Lung (tissue), 12 donors: ENCODE data around the gene ZBTB7B. TPM values are rescaled to one million over a fixed set of nuclear protein-coding genes. Genes with fewer than 3 reads are reported as not detected.

Experiments used
- ATAC-seq: fragments of 200-7000 bp; cut with Tn5 transposase; one replicate; pipeline ENCODE4 v1.9.1; 2020; ENCODE audit warnings: moderate number of reproducible peaks; ENCODE audit not compliant: insufficient read depth, low FRiP score
- DNase-seq, 3 donors: peaks; one replicate each; pipeline ENCODE4 v3.0.0-alpha.2; 2013 to 2017
- H3K27ac ChIP-seq, 2 donors: one replicate each; pipeline ENCODE4 v1.5.1; 2013; ENCODE audit warnings: mild to moderate bottlenecking in 2 of 2, moderate library complexity in 2 of 2, control low read depth in 1 of 2, inconsistent platforms in 1 of 2, low read depth in 1 of 2, low read length in 1 of 2
- H3K27me3 ChIP-seq, 3 donors: one replicate each; pipeline ENCODE4 v1.5.1; 2013; ENCODE audit warnings: low read length in 2 of 3; ENCODE audit not compliant: control insufficient read depth in 3 of 3, insufficient read depth in 3 of 3
- H3K36me3 ChIP-seq, 4 donors: one replicate each; pipeline ENCODE4 v1.5.1; 2013; ENCODE audit warnings: low read length in 4 of 4, mild to moderate bottlenecking in 1 of 4, moderate library complexity in 1 of 4; ENCODE audit not compliant: control insufficient read depth in 4 of 4, insufficient read depth in 4 of 4
- H3K4me1 ChIP-seq, 5 donors: one replicate each; pipeline ENCODE4 v1.5.1; 2013; ENCODE audit warnings: low read length in 5 of 5, mild to moderate bottlenecking in 2 of 5, moderate library complexity in 1 of 5; ENCODE audit not compliant: control insufficient read depth in 5 of 5, insufficient read depth in 5 of 5
- H3K4me3 ChIP-seq: one replicate; pipeline ENCODE4 v1.5.1; 2013; ENCODE audit warnings: mild to moderate bottlenecking, control low read depth, moderate library complexity
- H3K9ac ChIP-seq, 2 donors: one replicate each; pipeline ENCODE4 v1.5.1; 2013; ENCODE audit warnings: low read length in 2 of 2, control low read depth in 1 of 2; ENCODE audit not compliant: insufficient read depth in 1 of 2
- H3K9me3 ChIP-seq, 4 donors: one replicate each; pipeline ENCODE4 v1.5.1; 2013; ENCODE audit warnings: low read length in 3 of 4, mild to moderate bottlenecking in 1 of 4, moderate library complexity in 1 of 4; ENCODE audit not compliant: control insufficient read depth in 4 of 4, insufficient read depth in 3 of 4
- WGBS, 2 donors: extraction: QIAGEN DNeasy Blood & Tissue Kit; methylation state at CpG; one replicate each; pipeline ENCODE4 v1.1.7; 2013; 5-methylcytosine and 5-hydroxymethylcytosine counted together
- polyA plus RNA-seq, 2 donors: library from polyadenylated mRNA; stranded (reverse); fragments of 200-250 nt; gene quantifications; one replicate each; pipeline ENCODE4 v1.2.1, GENCODE V29; 2013
- total RNA-seq, 2 donors: library from RNA; depleted of rRNA in 1 of 2; stranded (reverse); fragments of >200 nt in 1 of 2; gene quantifications; one replicate each; pipeline ENCODE4 v1.2.1, GENCODE V29; 2014 to 2021
- TF ChIP-seq, protein P1 (sequence below): IDR thresholded peaks from 2 replicates; pipeline ENCODE4 v1.5.1; 2012; ENCODE audit warnings: mild to moderate bottlenecking; ENCODE audit errors: control extremely low read depth, extremely low read depth
- donor health status: control.
- donor health status: control.
- donor health status: Bipolar disorder and iron deficiency.
- donor health status: healthy.
- donor health status: DM: yes; HTN: yes; CAD: no.

Gene ZBTB7B
- total and polyA plus RNA-seq, 4 donors: 41.9 to 83.3 (median 55.2) TPM

DNA sequence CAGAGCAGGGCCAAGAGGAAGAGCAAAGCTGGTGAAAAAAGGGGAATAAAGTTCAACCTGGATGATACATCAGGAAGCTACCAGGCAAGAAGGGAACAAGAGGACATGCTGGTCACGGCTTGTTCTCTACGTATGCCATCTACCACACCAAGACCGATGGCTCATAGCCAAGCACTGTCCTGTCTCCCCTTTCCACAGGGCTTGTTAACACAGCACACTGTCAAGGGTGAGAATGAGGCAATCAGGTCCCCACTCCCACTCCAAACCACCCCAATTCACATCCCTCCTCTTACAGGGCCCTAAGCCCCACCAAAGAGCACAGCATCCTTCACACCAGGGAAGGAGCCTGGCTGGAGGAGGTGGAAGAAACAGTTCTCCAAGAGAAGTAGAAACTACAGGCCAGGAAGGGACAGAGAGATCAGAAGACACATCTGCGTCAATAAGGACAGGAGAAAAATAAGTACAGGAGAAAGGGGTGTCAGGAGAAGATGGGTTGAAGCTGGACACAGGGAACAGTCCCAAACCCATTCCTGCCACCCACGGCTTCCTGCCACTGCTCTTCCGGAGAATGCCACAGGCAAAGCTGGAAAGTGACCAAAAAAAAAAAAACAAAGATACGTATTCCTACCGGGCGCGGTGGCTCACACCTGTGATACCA is 31.1 kb upstream of the ZBTB7B start:
- 33 to 60% methylated on average over 10 of the region's 10 CpGs for WGBS, 2 donors
- no peak for DNase-seq
- ATAC-seq: no peak
- Histone ChIP-seq H3K36me3 (peaks cover 8 to 23% (median 17%) of the 10 kb centered on the region in 4 donors), H3K4me1 (peaks cover 5 to 59% (median 27%) of the 10 kb centered on the region in 5 donors), H3K9me3 (no peaks in the 10 kb centered on the region), H3K27me3 (no peaks in the 10 kb centered on the region), H3K27ac (peak overlapping the region; percentile 94 to 96), H3K4me3 (no peak overlapping the region), H3K9ac (peak overlapping the region in 1 of 2 donors; percentile 69)
- TF ChIP-seq, protein P1, sequence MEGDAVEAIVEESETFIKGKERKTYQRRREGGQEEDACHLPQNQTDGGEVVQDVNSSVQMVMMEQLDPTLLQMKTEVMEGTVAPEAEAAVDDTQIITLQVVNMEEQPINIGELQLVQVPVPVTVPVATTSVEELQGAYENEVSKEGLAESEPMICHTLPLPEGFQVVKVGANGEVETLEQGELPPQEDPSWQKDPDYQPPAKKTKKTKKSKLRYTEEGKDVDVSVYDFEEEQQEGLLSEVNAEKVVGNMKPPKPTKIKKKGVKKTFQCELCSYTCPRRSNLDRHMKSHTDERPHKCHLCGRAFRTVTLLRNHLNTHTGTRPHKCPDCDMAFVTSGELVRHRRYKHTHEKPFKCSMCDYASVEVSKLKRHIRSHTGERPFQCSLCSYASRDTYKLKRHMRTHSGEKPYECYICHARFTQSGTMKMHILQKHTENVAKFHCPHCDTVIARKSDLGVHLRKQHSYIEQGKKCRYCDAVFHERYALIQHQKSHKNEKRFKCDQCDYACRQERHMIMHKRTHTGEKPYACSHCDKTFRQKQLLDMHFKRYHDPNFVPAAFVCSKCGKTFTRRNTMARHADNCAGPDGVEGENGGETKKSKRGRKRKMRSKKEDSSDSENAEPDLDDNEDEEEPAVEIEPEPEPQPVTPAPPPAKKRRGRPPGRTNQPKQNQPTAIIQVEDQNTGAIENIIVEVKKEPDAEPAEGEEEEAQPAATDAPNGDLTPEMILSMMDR: no peak

DNA sequence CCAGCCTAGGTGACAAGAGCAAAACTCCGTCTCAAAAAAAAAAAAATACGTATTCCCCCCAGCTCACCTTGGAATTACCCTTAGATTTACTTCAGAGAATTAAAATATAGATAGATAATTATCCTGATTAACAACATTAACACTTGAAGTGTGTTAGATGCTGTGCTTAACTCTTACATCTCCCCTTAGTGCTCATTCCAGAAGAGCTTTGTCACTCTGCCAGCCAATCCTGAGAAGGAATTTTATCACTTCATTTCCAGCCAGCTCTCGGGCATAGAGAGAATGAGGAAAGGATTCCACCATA is 30.4 kb upstream of the ZBTB7B start:
- TF ChIP-seq, protein P1: no peak
- ATAC-seq (no peak), DNase-seq (no peak)
- peak overlapping the region; percentile 26 to 71 for H3K9ac ChIP-seq
- H3K9me3 ChIP-seq: no peaks in the 10 kb centered on the region
- peaks cover 4 to 21% (median 10%) of the 10 kb centered on the region in 4 donors for H3K36me3 ChIP-seq
- no peak overlapping the region for H3K4me3 ChIP-seq
- H3K27ac ChIP-seq: peak overlapping the region; percentile 96
- H3K27me3 ChIP-seq: no peaks in the 10 kb centered on the region
- H3K4me1 ChIP-seq: peaks cover 6 to 63% (median 27%) of the 10 kb centered on the region in 5 donors
- WGBS, 2 donors: 55 to 78% methylated on average over 3 of the region's 3 CpGs

- peaks cover 0 to 15% (median 5%) of the 10 kb centered on the region in 4 donors for H3K36me3 ChIP-seq
- no peaks in the 10 kb centered on the region for H3K27me3 ChIP-seq
- peak overlapping the region; percentile 96 for H3K27ac ChIP-seq
- no peaks in the 10 kb centered on the region for H3K9me3 ChIP-seq
- DNase-seq: peak; percentile 89 to 93 (median 90)
- TF ChIP-seq, protein P1: no peak
- ATAC-seq: no peak
- peak overlapping the region; percentile 26 to 83 for H3K9ac ChIP-seq
- H3K4me1 ChIP-seq: peaks cover 6 to 63% (median 27%) of the 10 kb centered on the region in 5 donors
- 28 to 44% methylated on average over 18 of the region's 18 CpGs for WGBS, 2 donors
- H3K4me3 ChIP-seq: no peak overlapping the region
These were observed 29.9 kb upstream of the ZBTB7B start for GRCh38 chr1:154972517-154973343.
